Esophagus (tissue), 2 donors: ENCODE measurements around the gene ATP8A2. TPM values are rescaled to one million over a fixed set of nuclear protein-coding genes. Genes with fewer than 3 reads are reported as not detected.

Source experiments
- H3K27ac ChIP-seq, 2 donors: one replicate each; pipeline ENCODE4 v1.5.1; 2013; ENCODE audit warnings: low read depth in 2 of 2, mild to moderate bottlenecking in 2 of 2, inconsistent platforms in 1 of 2, low read length in 1 of 2, moderate library complexity in 1 of 2
- H3K27me3 ChIP-seq, 2 donors: one replicate each; pipeline ENCODE4 v1.6.1; 2013; ENCODE audit warnings: low read length in 2 of 2, control low read depth in 1 of 2, mild to moderate bottlenecking in 1 of 2; ENCODE audit not compliant: insufficient read depth in 2 of 2, control insufficient read depth in 1 of 2
- H3K36me3 ChIP-seq, 2 donors: one replicate each; pipeline ENCODE4 v1.6.1; 2013; ENCODE audit warnings: low read length in 1 of 2; ENCODE audit not compliant: control insufficient read depth in 2 of 2, insufficient read depth in 2 of 2
- H3K4me1 ChIP-seq, 2 donors: one replicate each; pipeline ENCODE4 v1.6.1; 2013; ENCODE audit warnings: low read length in 1 of 2; ENCODE audit not compliant: control insufficient read depth in 2 of 2, insufficient read depth in 2 of 2
- H3K4me3 ChIP-seq, 2 donors: one replicate each; pipeline ENCODE4 v1.5.1; 2013; ENCODE audit warnings: low read length in 2 of 2, mild to moderate bottlenecking in 2 of 2, low read depth in 1 of 2, moderate library complexity in 1 of 2
- H3K9me3 ChIP-seq, 2 donors: one replicate each; pipeline ENCODE4 v1.6.1; 2013; ENCODE audit warnings: mild to moderate bottlenecking in 2 of 2, low read depth in 1 of 2, low read length in 1 of 2, moderate library complexity in 1 of 2; ENCODE audit not compliant: control insufficient read depth in 2 of 2, insufficient read depth in 1 of 2
- WGBS, 2 donors: extraction: QIAGEN DNeasy Blood & Tissue Kit; methylation state at CpG; one replicate each; pipeline ENCODE4 v1.1.7; 2013; 5-methylcytosine and 5-hydroxymethylcytosine counted together
- polyA plus RNA-seq, 2 donors: library from polyadenylated mRNA; stranded (reverse); fragments of 200-250 nt; gene quantifications; one replicate each; pipeline ENCODE4 v1.2.3, GENCODE V29; 2013
- donor health status: healthy with polysubstance abuse.
- donor health status: Bipolar disorder and iron deficiency.

ATP8A2 gene
- polyA plus RNA-seq, 2 donors: 0.01 TPM; not detected in 1

DNA sequence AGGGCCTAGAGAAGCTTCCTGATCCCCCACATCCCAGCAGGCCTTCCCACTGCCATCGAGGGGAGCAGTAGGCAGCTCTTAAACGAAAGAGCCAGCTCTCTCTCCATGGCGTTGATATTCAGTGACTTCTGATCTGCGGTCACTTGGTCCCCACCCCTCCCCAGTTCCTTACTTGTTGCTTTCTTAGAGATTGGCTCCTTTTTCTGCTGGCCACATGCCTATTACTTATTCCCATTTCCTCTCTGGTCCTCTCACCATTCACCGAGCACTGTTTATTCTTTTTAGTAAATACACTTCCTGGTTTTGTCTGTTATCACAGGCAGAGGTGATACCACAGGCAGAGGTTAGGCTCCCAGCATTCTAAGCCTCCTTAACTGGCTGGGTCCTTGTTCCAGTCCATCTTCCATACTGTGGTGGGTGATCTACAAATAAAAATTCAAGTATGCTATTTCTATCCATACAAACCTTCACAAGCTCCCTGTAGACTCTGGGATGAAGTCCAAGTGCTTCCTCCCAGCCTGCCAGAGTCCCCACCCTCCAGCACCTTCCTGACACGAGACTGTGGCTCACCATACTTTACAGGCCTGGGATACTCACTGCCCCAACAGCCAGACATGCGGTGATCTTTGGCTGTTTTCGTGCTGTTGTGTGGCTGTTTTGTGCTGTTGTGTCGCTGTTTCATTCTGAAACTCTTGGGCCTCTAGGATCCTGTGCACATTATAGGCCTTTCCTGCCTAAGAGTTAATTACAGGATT lies 315.9 kb downstream of the ATP8A2 start:
- no peak overlapping the region for H3K27ac ChIP-seq
- H3K4me3 ChIP-seq: no peak overlapping the region
- 60 to 67% methylated on average over 9 of the region's 9 CpGs for WGBS, 2 donors
- no peaks in the 10 kb centered on the region for H3K27me3 ChIP-seq
- H3K9me3 ChIP-seq: no peaks in the 10 kb centered on the region
- H3K4me1 ChIP-seq: no peaks in the 10 kb centered on the region
- H3K36me3 ChIP-seq: no peaks in the 10 kb centered on the region

DNA sequence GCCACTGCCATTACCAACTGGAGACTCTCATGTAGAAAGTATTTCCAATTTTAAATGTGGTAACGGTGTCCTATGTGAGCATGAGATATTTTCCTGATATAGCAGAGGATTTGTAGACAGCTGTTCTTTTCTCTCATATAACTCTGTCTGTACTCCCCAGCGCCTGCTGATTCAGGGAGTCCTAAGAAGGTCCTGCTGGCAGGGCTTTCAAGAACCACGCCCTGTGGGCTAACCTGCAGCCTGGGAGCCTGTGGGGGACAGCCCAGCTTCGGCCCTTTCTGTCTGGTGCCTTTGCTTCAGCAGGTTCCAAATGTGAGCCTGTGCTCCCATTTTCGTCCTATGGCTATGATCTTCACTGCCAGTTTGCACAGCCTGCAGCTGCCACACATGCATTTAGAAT lies 316.8 kb downstream of the ATP8A2 start:
- H3K9me3 ChIP-seq: no peaks in the 10 kb centered on the region
- H3K4me1 ChIP-seq: no peaks in the 10 kb centered on the region
- H3K4me3 ChIP-seq: no peak overlapping the region
- no peaks in the 10 kb centered on the region for H3K27me3 ChIP-seq
- 75 to 78% methylated on average over 5 of the region's 5 CpGs for WGBS, 2 donors
- no peaks in the 10 kb centered on the region for H3K36me3 ChIP-seq
- H3K27ac ChIP-seq: no peak overlapping the region

DNA sequence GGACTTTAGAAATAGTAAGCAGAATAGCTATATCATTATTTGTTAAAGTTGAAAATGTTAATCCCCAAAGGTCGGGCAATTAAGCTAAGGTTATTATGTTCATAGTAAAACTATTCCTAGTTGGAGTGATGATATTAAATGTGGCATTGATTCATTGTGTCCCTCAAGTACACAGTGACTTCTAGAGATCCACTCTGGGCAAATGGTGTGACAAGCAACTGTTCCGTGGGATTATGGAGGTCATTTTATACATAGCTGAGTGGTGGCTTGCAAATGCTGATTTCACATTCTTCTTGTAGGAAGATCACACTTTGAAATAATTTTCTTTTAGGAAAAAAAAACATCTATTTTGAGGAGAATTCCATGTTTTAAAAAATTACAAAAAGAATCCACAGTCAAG lies 317.8 kb downstream of the ATP8A2 start:
- Histone ChIP-seq H3K36me3 (no peaks in the 10 kb centered on the region), H3K4me3 (no peak overlapping the region), H3K9me3 (no peaks in the 10 kb centered on the region), H3K4me1 (no peaks in the 10 kb centered on the region), H3K27ac (no peak overlapping the region), H3K27me3 (no peaks in the 10 kb centered on the region)
- WGBS, 2 donors: 66 to 87% methylated on average over 2 of the region's 2 CpGs

DNA sequence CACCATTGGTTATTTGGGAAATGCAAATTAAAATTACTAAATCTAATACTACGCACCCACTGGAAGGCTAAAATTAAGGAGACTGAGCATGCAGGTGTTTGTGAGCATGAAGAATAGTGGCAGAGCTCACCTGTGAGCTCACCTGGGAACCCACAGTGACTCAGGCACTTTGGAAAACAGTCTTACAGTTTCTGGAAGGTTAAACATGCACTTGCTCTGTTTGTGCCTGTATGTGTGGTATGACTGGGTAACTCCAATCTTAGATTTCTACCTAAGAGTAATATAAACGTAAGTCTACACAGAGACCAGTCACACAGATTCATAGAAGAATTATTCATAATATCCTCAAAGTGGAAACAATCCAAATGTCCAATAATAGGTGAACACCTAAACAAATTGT lies 318.8 kb downstream of the ATP8A2 start:
- no peak overlapping the region for H3K4me3 ChIP-seq
- H3K9me3 ChIP-seq: no peaks in the 10 kb centered on the region
- H3K27ac ChIP-seq: no peak overlapping the region
- peaks cover 0 to 2% of the 10 kb centered on the region in 2 donors for H3K27me3 ChIP-seq
- 85 to 95% methylated on average over 2 of the region's 2 CpGs for WGBS, 2 donors
- no peaks in the 10 kb centered on the region for H3K4me1 ChIP-seq
- no peaks in the 10 kb centered on the region for H3K36me3 ChIP-seq

DNA sequence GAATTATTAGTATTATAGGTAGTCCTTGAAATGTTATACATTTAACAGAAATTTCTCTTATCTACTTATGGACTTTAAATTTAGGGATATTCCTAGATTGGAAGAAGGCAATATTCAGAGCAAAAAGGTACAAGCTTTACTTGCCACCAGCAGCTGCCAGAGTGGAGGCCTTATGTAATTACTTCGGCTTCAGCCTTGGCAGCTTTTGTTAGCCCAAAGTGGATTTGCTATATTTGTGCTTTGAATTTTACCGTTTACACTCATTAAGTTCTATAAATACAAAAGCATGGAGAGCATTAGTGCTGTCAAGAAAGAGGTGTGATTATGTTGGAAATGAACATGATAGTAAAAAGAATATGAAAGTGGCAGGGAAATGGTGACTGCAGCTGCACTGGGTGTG lies 319.9 kb downstream of the ATP8A2 start:
- H3K27ac ChIP-seq: no peak overlapping the region
- WGBS, 2 donors: 43 to 52% methylated on average over 2 of the region's 2 CpGs
- H3K4me1 ChIP-seq: no peaks in the 10 kb centered on the region
- H3K4me3 ChIP-seq: no peak overlapping the region
- no peaks in the 10 kb centered on the region for H3K9me3 ChIP-seq
- H3K36me3 ChIP-seq: no peaks in the 10 kb centered on the region
- peaks cover 0 to 2% of the 10 kb centered on the region in 2 donors for H3K27me3 ChIP-seq

DNA sequence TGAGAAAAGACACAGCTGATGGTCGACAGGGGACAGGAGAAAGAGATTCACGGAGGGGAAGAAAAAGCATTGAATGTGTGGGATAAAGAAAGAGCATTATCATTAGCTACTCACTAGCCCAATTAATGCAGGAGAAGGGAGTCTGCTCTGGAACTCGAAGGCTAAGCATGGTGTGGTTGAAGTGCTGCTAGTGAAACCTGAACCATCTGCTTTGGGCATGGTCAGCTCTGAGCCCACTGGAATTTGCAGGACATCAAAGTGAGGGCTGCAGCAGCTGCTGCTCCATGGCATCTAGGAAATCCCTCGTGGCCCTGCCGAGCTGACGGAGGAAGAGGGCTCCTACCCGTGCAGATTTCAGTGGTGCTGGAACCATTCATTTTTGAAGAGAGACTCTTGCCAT lies 320.3 kb downstream of the ATP8A2 start:
- H3K9me3 ChIP-seq: no peaks in the 10 kb centered on the region
- no peaks in the 10 kb centered on the region for H3K36me3 ChIP-seq
- no peak overlapping the region for H3K27ac ChIP-seq
- 54 to 61% methylated on average over 7 of the region's 7 CpGs for WGBS, 2 donors
- H3K4me1 ChIP-seq: no peaks in the 10 kb centered on the region
- no peak overlapping the region for H3K4me3 ChIP-seq
- H3K27me3 ChIP-seq: peaks cover 0 to 2% of the 10 kb centered on the region in 2 donors

DNA sequence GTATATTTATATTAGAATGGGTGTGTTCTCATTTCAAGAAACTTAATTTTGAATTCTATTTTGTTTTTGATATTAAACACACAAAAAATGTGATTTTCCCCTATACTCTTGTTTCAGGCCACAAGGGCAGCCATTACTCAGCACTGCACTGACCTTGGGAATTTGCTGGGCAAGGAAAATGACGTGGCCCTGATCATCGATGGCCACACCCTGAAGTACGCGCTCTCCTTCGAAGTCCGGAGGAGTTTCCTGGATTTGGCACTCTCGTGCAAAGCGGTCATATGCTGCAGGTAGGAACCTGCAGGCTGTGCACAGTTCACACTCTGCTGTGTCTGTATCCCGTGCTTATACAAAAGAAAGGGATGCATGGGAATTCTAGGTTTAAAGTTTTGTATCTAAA lies 327.3 kb downstream of the ATP8A2 start:
- no peak overlapping the region for H3K27ac ChIP-seq

DNA sequence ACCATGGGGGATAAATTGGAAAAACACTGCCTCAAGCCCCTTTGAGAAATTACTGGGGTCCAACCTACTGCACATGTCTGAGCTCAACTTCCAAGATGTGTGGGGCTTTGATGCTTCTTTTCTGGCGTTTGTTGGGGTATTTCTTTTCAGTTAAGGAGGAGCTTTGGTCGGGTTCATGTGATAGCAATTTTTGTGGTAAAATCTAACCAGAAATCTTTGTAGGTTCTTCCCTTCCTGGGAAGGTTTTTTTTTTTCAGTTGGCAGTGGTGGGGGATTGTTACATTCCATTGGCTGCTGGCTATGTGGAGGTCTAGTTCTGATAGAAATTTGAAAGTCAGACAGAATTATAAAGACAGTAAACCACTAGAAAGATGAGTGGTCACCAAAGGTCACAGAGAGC lies 327.8 kb downstream of the ATP8A2 start:
- Histone ChIP-seq H3K9me3 (no peaks in the 10 kb centered on the region), H3K4me1 (peaks cover 0 to 2% of the 10 kb centered on the region in 2 donors), H3K27ac (no peak overlapping the region), H3K4me3 (no peak overlapping the region), H3K36me3 (no peaks in the 10 kb centered on the region), H3K27me3 (peaks cover 0 to 1% of the 10 kb centered on the region in 2 donors)
- WGBS, 2 donors: 59 to 66% methylated on average over 2 of the region's 2 CpGs

More for the DNA sequence above, 327.3 kb downstream of the ATP8A2 start:
- Histone ChIP-seq H3K36me3 (no peaks in the 10 kb centered on the region), H3K27me3 (peaks cover 0 to 2% of the 10 kb centered on the region in 2 donors), H3K4me3 (no peak overlapping the region), H3K4me1 (peaks cover 0 to 2% of the 10 kb centered on the region in 2 donors), H3K9me3 (no peaks in the 10 kb centered on the region)
- 70 to 74% methylated on average over 9 of the region's 9 CpGs for WGBS, 2 donors

DNA sequence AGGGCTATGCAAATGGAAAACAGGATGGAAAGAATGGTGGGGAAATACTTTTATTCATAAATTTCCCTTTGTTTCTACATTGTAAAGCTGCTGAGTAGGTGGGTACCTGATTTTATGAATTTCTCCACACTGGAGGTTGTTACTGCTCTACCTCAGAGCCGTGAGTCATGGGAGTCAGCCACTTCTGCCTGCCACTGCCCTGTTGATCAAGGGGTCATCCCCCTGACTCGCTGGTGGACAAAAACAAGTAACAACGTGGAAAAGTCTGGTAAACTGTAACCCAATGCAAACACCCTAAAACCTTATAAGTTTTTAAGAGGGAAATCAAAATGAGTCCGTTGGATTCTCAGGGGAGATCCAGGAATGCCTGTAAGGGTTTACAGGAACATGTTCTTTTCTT lies 329.5 kb downstream of the ATP8A2 start:
- no peaks in the 10 kb centered on the region for H3K36me3 ChIP-seq
- WGBS, 2 donors: 46 to 49% methylated on average over 4 of the region's 4 CpGs
- no peak overlapping the region for H3K27ac ChIP-seq
- no peaks in the 10 kb centered on the region for H3K27me3 ChIP-seq
- no peaks in the 10 kb centered on the region for H3K9me3 ChIP-seq
- peaks cover 0 to 2% of the 10 kb centered on the region in 2 donors for H3K4me1 ChIP-seq
- H3K4me3 ChIP-seq: no peak overlapping the region

DNA sequence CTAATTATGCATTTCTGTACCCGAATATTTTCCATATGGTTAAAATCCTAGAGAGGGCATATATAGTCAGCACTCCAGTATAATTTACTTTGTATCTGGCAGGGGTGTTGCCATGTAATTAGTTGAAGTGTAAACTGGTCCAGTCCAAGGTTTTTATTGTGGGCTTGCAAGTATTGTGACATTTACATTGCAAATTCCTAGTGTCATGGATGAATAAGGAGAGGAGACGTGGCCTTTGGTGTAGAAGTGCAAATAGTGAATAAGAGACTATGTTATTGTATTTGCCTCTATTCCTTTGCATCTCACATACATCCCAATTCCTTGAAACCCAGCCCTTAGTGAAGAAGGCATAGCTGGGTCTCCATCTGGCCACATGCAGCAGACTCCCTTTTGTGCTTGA lies 330.6 kb downstream of the ATP8A2 start:
- Histone ChIP-seq H3K4me3 (no peak overlapping the region), H3K36me3 (no peaks in the 10 kb centered on the region), H3K27me3 (no peaks in the 10 kb centered on the region), H3K9me3 (no peaks in the 10 kb centered on the region), H3K27ac (no peak overlapping the region), H3K4me1 (peaks cover 0 to 2% of the 10 kb centered on the region in 2 donors)
- WGBS, 2 donors: 83 to 85% methylated on average over 2 of the region's 2 CpGs
